Measurements from ENCODE around the gene EEIG1. TPM values are rescaled to one million over a fixed set of nuclear protein-coding genes. Genes with fewer than 3 reads are reported as not detected.

Gene EEIG1
- total and polyA plus RNA-seq, 8 donors: 28.2 to 67.3 (median 38.8) TPM

DNA sequence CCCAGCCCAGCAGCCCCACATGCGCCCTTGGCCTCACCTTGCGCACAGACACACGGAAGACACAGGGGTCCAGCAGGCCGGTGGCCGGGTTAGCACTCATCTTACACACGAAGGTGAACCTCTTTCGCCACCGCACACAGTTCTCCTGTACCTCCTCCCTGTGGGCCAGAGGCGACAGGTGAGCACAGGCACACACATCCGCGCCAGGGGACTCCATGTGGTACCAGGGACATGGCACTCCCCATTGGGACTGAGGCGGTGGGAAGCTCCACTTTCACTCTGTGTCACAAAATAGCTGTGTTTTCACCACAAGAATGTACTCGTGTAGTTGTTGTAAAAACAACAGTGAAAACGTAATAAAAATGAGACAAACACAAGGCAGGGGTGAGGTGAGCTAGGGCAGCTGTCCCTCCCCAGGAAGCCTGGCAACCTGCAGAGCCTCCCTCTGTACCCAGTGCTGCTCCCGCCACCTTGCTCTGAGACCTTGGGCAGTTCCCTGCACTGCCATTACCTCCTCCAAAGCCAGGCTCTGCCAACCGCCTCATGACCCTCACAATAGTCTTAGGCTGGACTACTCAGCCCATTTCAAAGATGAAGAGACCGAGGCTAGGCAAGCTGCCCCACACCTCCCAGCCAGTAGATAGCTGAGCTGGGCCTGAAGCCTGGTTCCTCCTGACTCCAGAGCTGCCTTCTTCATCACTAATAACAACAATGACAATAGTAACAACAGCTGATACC lies 26.9 kb downstream of the EEIG1 start:
- DNase-seq: no peak
- H3K27ac ChIP-seq: peak overlapping the region in 1 of 2 donors; percentile 70

DNA sequence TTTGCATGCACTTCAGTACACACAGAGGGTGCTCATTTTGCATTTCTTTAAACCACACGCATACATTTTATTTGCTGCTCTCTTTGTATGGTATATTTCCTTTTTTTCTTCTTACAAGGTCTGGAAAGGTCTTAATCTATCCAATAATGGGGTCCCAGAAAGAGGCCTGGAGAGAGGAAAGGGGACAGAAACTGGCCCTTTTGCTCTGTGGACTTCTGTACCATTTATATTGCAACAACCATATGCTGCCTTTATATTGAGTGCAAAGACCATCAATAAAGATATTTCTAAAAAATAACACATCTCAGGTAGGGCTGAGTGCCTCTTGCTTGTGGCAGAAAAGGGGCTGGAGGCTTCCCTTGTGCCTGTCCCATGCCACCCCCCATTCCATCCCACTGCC lies 27.6 kb downstream of the EEIG1 start:
- Histone ChIP-seq H3K9me3 (no peaks in the 10 kb centered on the region), H3K4me1 (peaks cover 20 to 26% of the 10 kb centered on the region in 2 donors), H3K4me3 (no peak overlapping the region), H3K27me3 (no peaks in the 10 kb centered on the region), H3K27ac (no peak overlapping the region), H3K36me3 (no peaks in the 10 kb centered on the region)
- ATAC-seq (no peak), DNase-seq (no peak)
- TF ChIP-seq, protein P1, sequence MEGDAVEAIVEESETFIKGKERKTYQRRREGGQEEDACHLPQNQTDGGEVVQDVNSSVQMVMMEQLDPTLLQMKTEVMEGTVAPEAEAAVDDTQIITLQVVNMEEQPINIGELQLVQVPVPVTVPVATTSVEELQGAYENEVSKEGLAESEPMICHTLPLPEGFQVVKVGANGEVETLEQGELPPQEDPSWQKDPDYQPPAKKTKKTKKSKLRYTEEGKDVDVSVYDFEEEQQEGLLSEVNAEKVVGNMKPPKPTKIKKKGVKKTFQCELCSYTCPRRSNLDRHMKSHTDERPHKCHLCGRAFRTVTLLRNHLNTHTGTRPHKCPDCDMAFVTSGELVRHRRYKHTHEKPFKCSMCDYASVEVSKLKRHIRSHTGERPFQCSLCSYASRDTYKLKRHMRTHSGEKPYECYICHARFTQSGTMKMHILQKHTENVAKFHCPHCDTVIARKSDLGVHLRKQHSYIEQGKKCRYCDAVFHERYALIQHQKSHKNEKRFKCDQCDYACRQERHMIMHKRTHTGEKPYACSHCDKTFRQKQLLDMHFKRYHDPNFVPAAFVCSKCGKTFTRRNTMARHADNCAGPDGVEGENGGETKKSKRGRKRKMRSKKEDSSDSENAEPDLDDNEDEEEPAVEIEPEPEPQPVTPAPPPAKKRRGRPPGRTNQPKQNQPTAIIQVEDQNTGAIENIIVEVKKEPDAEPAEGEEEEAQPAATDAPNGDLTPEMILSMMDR (IDR thresholded peaks at IDR 0.05): no peak
- intact Hi-C loops (cut with DNase I): no loop called here

More for the DNA sequence above, 26.9 kb downstream of the EEIG1 start:
- Histone ChIP-seq H3K27me3 (no peaks in the 10 kb centered on the region), H3K36me3 (no peaks in the 10 kb centered on the region), H3K9me3 (no peaks in the 10 kb centered on the region), H3K4me3 (no peak overlapping the region), H3K4me1 (peaks cover 20 to 26% of the 10 kb centered on the region in 2 donors)
- intact Hi-C loops (cut with DNase I): no loop called here
- TF ChIP-seq, protein P1 (IDR thresholded peaks at IDR 0.05): no peak
- ATAC-seq: no peak

DNA sequence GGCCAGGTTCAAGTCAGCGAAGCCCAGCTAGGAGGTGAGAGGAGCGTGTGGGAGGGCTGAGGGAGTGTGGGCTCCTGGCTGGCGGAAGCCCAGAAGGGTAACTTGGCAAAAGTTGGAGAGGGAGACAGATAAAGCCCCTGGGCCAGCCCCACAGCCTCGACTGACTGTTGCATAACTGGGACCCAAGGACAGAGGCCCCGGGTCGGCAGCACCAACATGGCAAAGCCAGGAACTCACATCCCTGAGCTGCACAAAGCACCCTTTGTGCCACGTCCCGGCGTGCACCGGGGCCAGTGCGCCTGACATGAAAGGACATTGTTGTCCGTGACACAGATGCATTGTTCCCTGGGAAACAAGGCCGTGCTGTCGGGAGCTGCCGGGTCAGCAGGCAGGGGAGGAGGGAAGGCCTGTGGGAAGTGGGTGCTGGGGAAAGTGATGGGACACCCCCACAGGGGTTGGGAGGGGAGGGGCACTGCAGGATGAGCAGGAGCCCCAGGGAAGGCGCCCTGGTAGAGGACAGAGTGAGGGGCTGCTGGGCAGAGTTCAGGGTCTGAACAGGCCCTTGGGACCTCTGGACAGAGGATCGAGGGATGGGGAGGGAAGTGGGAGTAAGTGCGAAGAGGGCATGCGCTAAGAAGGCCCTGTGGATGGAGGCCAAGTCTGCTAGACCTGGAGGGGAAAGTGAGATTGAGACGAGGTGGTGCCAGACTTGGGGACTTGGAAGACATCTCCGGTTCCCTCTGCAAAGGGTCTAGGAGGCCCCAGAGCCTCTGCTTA lies 30.1 kb downstream of the EEIG1 start:
- Histone ChIP-seq H3K27me3 (no peaks in the 10 kb centered on the region), H3K4me1 (peaks cover 16 to 20% of the 10 kb centered on the region in 2 donors), H3K27ac (no peak overlapping the region), H3K9me3 (no peaks in the 10 kb centered on the region), H3K4me3 (no peak overlapping the region), H3K36me3 (no peaks in the 10 kb centered on the region)
- ATAC-seq (no peak), DNase-seq (peak in 1 of 4 donors; percentile 77)
- TF ChIP-seq, protein P1 (IDR thresholded peaks at IDR 0.05): no peak
- intact Hi-C loops (cut with DNase I): no loop called here

DNA sequence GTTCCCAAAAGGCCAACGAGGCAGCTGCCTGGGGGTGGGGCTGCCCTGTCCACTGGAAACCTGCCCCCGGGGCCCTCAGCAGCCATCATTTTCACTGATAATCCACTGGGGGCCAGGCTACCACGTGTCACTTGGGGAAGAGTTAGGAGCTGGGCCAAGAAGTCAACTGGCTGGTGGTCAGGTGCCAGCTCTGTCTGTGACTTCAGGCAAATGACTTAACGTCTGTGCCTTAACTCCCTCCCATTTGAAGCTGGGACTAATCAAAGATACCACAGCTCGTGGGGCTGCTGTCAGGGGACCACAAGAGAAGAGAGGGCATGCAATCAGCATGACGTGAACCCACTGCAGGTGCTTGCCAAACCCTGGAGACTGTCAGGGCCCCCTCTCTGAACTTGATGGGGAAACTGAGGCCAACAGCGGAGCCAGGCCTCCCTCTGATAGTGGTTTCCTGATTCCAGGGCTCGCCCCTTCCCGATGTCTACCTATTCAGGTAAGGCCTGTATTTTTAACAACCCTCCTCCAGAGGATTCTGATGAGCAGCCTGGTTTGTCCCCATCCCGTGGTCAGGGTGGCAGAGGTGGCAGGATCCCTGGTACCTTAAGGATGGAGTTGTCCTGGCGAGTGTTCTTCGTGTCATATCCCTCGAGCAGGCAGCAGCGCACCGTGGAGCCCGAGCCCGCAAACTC lies 30.8 kb downstream of the EEIG1 start:
- H3K4me3 ChIP-seq: no peak overlapping the region
- DNase-seq (peak in 1 of 4 donors; percentile 24), ATAC-seq (no peak)
- H3K4me1 ChIP-seq: peaks cover 11 to 13% of the 10 kb centered on the region in 2 donors
- no peak overlapping the region for H3K27ac ChIP-seq
- no peaks in the 10 kb centered on the region for H3K27me3 ChIP-seq
- TF ChIP-seq, protein P1 (IDR thresholded peaks at IDR 0.05): no peak
- intact Hi-C loops (cut with DNase I): loop anchor here in 1 of 2 donors (10.0 kb wide), 2 partner anchors 85 to 165 kb away; no protein-coding TSS in a partner anchor
- H3K9me3 ChIP-seq: no peaks in the 10 kb centered on the region
- peaks cover 0 to 5% of the 10 kb centered on the region in 2 donors for H3K36me3 ChIP-seq

Measured in left lung (tissue), 10 donors.